B cell (primary cell): ENCODE measurements around the gene PRKCA.

ENCODE experiments used
- EZH2 ChIP-seq: IDR thresholded peaks from 2 replicates; pipeline ENCODE4 v1.6.1; 2012; ENCODE audit warnings: borderline replicate concordance, low read depth, mild to moderate bottlenecking, moderate library complexity, low read length; ENCODE audit not compliant: insufficient read depth, poor library complexity, severe bottlenecking
- TF ChIP-seq, protein P1 (sequence below): fragments of 200-600 bp; IDR thresholded peaks from one replicate; pipeline ENCODE4 v1.8.0; 2022; ENCODE audit warnings: antibody characterized with exemption, mild to moderate bottlenecking

- TF ChIP-seq, protein P1, sequence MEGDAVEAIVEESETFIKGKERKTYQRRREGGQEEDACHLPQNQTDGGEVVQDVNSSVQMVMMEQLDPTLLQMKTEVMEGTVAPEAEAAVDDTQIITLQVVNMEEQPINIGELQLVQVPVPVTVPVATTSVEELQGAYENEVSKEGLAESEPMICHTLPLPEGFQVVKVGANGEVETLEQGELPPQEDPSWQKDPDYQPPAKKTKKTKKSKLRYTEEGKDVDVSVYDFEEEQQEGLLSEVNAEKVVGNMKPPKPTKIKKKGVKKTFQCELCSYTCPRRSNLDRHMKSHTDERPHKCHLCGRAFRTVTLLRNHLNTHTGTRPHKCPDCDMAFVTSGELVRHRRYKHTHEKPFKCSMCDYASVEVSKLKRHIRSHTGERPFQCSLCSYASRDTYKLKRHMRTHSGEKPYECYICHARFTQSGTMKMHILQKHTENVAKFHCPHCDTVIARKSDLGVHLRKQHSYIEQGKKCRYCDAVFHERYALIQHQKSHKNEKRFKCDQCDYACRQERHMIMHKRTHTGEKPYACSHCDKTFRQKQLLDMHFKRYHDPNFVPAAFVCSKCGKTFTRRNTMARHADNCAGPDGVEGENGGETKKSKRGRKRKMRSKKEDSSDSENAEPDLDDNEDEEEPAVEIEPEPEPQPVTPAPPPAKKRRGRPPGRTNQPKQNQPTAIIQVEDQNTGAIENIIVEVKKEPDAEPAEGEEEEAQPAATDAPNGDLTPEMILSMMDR: no peak
- TF ChIP-seq EZH2: no peak
Measured at GRCh38 chr17:66338937-66339336, 36.5 kb downstream of the PRKCA start.
